BE2C (cell line): ENCODE measurements around the gene ZNF699. TPM values are rescaled to one million over a fixed set of nuclear protein-coding genes. Genes with fewer than 3 reads are reported as not detected.

Experiments used
- DNase-seq: peaks from one replicate; pipeline ENCODE4 v3.0.0-alpha.2; 2020
- H3K27me3 ChIP-seq: fragments of 250-450 bp; sonication (Bioruptor Pico); 2 replicates; pipeline ENCODE4 v1.5.1; 2020; ENCODE audit warnings: mild to moderate bottlenecking
- H3K36me3 ChIP-seq: fragments of 250-450 bp; sonication (Bioruptor Pico); 2 replicates; pipeline ENCODE4 v1.5.1; 2020; ENCODE audit warnings: mild to moderate bottlenecking
- H3K4me1 ChIP-seq: fragments of 250-450 bp; sonication (Bioruptor Pico); 2 replicates; pipeline ENCODE4 v1.5.1; 2020
- H3K4me3 ChIP-seq: 2 replicates; pipeline ENCODE4 v1.5.1; 2011; ENCODE audit warnings: low read depth, low read length
- H3K9me3 ChIP-seq: fragments of 250-450 bp; sonication (Bioruptor Pico); 2 replicates; pipeline ENCODE4 v1.5.1; 2020
- polyA plus RNA-seq: library from polyadenylated mRNA; unstranded; fragments of >200 nt; gene quantifications from one replicate; pipeline ENCODE4 v1.2.1, GENCODE V29; 2012; ENCODE audit warnings: low read depth, missing spikeins; ENCODE audit not compliant: insufficient read length, insufficient read depth
- TF ChIP-seq, protein P1 (sequence below): IDR thresholded peaks from 2 replicates; pipeline ENCODE4 v1.5.1; 2012; ENCODE audit warnings: mild to moderate bottlenecking, low read depth, low read length

Gene ZNF699
- polyA plus RNA-seq, result 1.3 TPM

DNA sequence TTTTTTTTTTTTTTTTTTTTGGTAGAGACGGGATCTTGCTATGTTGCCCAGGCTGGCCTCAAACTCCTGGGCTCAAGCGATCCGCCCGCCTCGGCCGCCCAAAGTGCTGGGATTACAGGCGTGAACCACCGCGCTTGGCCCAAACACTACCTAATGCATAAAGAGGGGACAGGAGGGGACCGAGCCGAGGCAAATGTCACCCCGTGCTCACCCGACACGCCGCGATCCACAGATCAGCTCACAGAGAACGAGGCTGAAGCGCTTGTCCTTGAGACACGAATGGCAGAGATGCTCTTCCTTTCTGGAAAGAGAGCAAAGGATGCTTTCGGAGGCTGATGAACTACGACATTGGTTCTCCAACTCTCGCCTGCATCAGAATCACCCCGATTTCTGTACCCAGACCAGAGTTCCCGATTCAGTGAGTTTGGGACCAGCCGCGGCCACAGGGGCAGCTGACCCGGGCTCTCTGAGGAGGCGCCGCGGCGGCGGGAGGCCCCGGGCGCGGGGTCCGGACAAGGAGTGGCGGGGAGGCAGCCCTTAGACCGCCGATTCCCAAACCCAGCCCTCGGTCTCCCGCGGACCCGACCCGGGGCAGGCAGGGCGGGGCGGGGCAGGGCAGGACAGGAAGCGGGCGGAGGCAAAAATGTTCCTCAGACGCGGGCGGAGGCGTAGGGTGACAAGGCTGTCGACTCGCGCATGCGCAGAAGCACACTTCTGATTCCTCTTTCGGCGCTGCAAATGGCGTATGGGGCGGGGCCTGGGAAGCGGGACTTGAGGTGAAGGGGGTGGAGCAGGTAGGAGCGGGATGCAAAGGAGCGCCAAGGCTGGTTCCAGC is at the start of gene ZNF699:
TSS of gene ZNF699 (minus strand) at position 700 of the 835 bp plus-strand sequence. CDS start 4,719 bp downstream, outside the sequence.
- H3K4me1 ChIP-seq, result no peaks in the 10 kb centered on the region
- TF ChIP-seq, protein P1, sequence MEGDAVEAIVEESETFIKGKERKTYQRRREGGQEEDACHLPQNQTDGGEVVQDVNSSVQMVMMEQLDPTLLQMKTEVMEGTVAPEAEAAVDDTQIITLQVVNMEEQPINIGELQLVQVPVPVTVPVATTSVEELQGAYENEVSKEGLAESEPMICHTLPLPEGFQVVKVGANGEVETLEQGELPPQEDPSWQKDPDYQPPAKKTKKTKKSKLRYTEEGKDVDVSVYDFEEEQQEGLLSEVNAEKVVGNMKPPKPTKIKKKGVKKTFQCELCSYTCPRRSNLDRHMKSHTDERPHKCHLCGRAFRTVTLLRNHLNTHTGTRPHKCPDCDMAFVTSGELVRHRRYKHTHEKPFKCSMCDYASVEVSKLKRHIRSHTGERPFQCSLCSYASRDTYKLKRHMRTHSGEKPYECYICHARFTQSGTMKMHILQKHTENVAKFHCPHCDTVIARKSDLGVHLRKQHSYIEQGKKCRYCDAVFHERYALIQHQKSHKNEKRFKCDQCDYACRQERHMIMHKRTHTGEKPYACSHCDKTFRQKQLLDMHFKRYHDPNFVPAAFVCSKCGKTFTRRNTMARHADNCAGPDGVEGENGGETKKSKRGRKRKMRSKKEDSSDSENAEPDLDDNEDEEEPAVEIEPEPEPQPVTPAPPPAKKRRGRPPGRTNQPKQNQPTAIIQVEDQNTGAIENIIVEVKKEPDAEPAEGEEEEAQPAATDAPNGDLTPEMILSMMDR, result no peak
- peak; percentile 97 for DNase-seq

DNA sequence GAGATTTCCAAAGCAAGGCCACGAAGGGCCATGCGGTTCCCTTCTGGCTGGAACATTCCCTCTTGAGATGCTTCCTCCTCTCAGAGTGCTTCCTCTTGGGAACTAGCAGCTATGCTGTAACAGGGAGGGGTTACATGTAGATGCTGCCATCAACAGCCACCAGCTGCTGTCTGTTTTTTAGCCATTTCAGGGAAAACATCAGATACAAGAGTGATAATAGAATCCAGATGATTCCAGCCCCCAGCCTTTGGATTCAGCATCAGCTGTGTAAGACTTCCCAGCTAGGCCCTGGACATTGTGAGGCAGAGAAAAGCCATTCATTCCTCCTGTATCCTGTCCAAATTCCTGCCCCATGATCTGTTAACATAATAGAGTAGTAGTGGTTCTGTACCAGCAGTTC is 45.0 kb upstream of the ZNF699 start:
- Histone ChIP-seq H3K36me3 (no peaks in the 10 kb centered on the region), H3K4me1 (no peaks in the 10 kb centered on the region), H3K27me3 (no peaks in the 10 kb centered on the region), H3K9me3 (peaks cover 2% of the 10 kb centered on the region; the same call in 1 of the 2 replicates), H3K4me3 (no peak overlapping the region)
- TF ChIP-seq, protein P1, result no peak
- no peak for DNase-seq

More for the DNA sequence above, at the start of gene ZNF699:
- H3K36me3 ChIP-seq, result no peaks in the 10 kb centered on the region
- no peaks in the 10 kb centered on the region for H3K27me3 ChIP-seq
- H3K4me3 ChIP-seq, result peak within 1 kb of the TSS; percentile 92
- H3K9me3 ChIP-seq, result no peaks in the 10 kb centered on the region

DNA sequence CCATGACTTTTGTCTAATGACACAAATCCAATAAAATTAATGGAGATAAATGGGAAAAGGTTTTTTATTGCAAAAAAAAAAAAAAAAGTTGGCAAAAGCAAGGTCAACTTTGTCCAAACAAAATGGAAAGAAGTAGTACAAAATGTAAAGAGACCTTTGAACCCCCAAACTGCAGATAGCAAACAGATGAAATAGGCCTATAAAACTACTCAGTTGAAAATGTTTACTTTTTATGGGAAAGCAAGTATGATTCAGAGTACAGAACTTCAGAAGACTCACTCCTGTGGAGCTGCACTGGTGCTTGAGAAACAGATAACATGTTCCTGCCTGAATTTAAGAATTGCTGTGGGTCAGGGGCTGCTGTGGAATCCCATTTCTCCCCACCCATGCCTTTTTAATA is 43.4 kb upstream of the ZNF699 start:
- TF ChIP-seq, protein P1, result no peak

DNA sequence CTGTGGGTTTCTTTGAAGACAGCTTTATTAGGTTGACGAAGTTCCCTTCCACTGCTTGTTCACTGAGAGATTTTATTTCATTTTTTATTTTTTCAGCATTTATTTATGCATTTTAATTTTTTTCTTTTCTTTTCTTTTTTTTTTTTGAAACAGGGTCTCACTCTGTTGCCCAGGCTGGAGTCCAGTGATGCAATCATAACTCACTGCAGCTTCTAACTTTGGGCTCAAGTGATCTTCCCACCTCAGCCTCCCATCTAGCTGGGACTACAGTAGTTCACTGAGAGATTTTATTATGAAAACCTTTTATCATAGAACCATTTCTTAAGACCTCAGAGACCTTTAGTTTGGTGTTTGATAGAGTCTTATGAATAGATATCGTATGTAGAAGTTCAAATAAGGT is 42.9 kb upstream of the ZNF699 start:
- Histone ChIP-seq H3K4me1 (no peaks in the 10 kb centered on the region), H3K9me3 (peaks cover 2% of the 10 kb centered on the region; the same call in 1 of the 2 replicates), H3K27me3 (no peaks in the 10 kb centered on the region), H3K36me3 (no peaks in the 10 kb centered on the region), H3K4me3 (no peak overlapping the region)
- DNase-seq, result no peak
- TF ChIP-seq, protein P1, result no peak

More for the DNA sequence above, 43.4 kb upstream of the ZNF699 start:
- DNase-seq, result no peak
- no peaks in the 10 kb centered on the region for H3K4me1 ChIP-seq
- H3K27me3 ChIP-seq, result no peaks in the 10 kb centered on the region
- H3K9me3 ChIP-seq, result peaks cover 2% of the 10 kb centered on the region; the same call in 1 of the 2 replicates
- H3K36me3 ChIP-seq, result no peaks in the 10 kb centered on the region
- no peak overlapping the region for H3K4me3 ChIP-seq

DNA sequence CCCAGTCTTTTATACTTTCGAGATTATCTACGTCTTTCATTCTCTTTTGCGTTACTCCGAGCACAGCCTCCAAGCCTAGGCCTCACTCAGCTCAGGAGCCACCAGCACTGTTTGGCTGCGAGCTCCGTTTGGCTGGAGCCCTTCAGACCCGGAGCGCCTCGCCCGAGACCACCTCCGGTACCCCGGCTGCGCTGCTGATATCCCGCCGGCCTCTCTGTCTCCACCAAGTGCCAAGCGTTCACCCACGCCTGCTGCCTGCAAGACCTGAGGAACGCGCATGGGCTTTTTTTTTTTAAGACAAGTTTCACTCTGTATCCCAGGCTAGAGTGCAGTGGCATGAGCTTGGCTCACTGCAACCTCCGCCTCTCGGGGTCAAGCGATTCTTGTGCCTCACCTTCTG is 39.0 kb upstream of the ZNF699 start:
- peaks cover 4% of the 10 kb centered on the region; the same call in 1 of the 2 replicates for H3K9me3 ChIP-seq
- DNase-seq, result no peak

More for the DNA sequence above, 39.0 kb upstream of the ZNF699 start:
- Histone ChIP-seq H3K4me1 (no peaks in the 10 kb centered on the region), H3K4me3 (no peak overlapping the region), H3K27me3 (no peaks in the 10 kb centered on the region), H3K36me3 (peaks cover 2% of the 10 kb centered on the region)
- TF ChIP-seq, protein P1, result no peak
